Stimulated activated CD8-positive, alpha-beta memory T cell treated with anti-CD3 and anti-CD28 coated beads, Interleukin-4, amount 100 ng/mL, for 1 hour (primary cell): ENCODE data around the gene MOB3B.

Experiments used
- DNase-seq, 2 donors: peaks; one replicate each; pipeline ENCODE4 v3.0.0-alpha.2; 2020; ENCODE audit warnings: low read depth in 2 of 2, low spot score in 1 of 2

Gene MOB3B

GRCh38 chr9:27369591-27369990 is 160.0 kb downstream of the MOB3B start:
- no peak for DNase-seq

- no peak for DNase-seq
Observed at GRCh38 chr9:27368316-27368985, 161.2 kb downstream of the MOB3B start.

GRCh38 chr9:27367921-27368315 is 161.7 kb downstream of the MOB3B start:
- DNase-seq = no peak

GRCh38 chr9:27367175-27367798 is 162.3 kb downstream of the MOB3B start:
- DNase-seq = no peak

DNA sequence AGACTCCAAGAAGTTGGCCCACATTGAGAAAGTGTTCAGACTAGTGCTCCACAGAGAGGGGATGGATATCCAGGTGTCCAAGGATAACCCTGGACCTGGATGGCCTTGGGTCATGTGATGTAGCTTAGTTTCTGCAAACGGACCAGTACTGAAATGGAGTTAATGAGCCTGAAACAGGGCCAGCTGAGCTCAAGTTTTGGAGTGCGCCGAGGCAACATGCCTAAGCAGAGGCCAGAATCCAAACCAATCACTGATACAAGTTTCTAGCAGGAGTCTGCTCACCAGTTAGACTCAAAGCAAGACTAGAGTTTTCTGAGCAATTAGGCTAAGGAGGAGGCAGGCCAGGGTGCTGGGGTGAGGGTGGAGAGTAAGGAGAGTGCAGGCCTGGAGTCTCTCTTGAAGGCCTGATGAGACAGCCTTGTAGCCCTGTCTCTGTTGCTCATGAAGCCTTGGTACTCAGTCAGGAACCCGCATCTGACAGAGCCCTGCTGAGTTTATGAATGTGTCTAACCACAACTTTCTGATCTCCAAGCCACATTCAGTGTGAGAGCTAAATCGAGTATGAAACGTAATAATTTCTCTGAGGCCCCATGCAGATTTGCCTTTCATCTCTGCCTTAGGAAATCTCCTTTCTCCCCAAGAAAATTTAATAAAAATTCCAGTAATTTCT is 163.8 kb downstream of the MOB3B start:
- DNase-seq = no peak

DNA sequence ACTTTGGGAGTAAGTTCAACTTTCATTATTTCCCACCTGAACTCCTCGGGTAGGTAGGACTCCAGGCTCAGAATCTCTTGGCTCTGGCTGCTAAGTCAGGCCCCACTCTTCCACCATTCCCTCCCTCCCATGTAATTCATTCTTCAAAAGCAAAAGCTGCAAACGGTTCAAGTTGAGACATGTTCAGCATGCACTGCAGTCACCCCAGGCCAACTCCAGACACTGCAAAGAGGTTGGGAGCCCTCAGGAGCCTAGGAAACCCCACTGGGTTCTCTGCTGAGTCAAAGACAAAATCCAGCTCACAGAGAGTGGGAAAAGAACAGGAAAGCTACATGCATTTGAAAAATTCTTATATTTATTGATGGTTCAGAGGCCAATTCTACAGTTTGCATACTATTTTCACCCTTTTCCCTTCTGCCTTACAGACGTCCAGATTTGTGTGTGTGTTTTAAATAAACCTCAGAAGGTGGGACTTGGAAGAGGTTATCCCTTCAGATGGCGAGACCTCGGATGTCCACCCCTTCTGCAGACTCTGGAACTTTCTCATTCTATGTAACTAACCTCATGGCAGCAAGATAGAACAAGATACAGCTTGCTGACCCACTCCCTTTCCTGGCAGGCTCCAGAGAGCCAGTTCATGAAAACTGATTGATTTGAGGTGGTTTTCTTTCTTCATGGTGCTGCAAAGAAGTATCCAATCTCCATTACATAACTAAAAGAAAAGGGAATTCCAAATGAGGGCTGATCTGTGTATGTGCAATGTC is 167.0 kb downstream of the MOB3B start:
- no peak for DNase-seq

GRCh38 chr9:27361492-27361891 is 168.1 kb downstream of the MOB3B start:
- DNase-seq = no peak

DNA sequence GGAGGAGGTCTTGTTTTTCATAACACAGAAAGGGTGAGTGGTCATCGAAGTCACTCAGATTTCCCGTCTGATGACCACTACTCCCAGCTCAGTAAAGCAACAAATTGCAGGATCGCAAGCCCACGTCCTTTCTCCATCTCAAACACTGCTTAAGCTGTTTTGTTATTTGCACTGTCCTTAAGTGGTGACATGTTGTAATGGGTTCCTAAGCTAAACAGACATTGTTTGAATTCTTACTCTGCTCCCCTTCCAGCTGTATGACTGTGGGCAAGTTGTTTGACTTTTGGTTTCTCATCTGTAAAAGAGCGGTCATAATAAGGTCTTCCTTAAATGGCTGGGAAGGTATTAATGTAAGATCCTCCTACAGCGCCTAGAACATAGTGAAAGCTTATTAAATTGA is 169.9 kb downstream of the MOB3B start:
- DNase-seq = no peak

- no peak for DNase-seq
Observed at GRCh38 chr9:27358007-27358406, 171.6 kb downstream of the MOB3B start.

DNA sequence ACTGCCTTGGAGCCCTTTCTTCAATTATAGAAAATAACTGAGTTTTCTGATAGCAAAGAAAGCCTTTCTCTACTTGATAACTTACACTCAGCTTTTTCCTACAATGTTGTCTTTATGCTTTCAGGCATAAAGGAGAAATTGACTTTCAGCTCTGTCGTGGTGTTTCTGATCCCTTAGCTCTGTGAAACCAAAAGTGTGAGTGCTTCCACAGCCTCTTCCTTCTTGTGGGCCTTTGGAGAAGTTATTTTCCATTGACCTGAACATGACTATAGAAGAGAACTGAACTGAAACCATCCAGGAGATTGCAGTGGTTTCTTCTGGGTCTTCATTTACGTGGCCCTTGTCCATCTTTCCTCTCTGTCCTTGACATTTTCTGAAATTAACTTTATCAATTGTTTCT is 173.2 kb downstream of the MOB3B start:
- no peak for DNase-seq

DNA sequence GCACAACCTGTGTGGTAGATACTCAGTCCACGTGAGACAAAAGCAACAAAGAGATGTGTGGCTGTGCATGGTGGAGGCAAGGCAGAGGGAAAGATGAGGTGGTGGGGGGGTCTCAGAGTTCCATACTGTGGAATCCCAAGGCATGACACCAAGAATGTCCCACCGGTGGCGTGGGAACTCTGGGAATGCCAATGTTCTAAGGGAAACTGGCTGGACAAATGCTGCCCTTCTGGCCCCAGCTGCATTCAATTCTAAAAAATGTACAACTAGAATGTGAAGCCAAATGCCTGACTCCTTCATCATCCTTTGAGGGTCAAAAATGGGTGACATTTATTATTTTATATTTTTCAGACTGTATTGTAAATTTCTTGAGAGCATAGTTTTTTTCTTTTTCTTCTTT is 174.4 kb downstream of the MOB3B start:
- DNase-seq = no peak

DNA sequence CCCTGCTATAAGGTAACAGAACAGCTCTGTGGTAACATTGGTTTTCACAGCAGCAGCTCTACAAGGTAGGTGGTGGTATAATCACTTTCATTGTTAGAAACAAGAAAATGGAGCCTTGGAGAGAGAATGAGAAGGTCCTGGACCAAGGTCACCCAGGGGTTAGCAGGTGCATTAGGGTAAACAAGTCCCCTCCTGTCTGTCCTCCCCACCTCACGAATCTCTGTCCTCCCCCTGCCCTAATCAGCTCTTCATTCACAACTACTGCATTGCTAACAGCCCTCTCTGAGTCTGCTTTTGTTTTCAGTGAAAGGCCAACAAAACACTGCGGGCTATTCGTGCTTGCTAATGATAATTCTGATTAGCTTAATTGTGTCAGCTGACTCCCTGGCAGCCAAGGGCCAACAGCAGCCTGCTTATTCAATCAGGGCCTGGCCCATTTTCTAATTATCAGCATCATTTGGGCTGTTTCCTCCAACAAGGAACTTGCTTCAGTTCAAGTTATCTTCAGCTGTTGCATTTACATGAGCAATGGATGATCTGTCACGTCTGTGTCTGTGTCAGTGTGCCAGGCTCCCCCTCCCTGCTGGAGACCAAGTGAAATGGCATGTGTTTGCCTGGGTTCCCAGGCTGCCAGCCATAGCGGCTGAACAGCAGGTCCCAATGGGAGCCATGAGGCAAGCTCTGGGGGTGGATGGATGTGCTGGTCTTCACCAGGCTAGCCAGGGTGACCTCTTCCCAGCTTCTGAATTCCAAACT is 176.0 kb downstream of the MOB3B start:
- no peak for DNase-seq

DNA sequence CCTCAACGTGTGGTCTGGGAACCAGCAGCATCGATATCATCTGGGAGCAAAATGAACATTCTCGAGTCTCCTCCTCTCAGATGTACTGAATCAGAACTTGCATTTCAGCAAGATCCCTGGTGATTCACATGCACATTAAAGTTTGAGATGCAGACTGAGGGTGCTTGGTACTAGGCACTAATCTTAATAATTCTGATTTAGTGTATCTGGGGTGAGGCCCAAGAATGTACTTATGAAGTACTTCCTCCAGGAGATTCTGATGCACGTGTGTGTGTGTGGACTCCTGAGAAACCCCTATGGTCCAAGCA is 176.5 kb downstream of the MOB3B start:
- no peak for DNase-seq

- no peak for DNase-seq
Observed at GRCh38 chr9:27352457-27353165, 177.0 kb downstream of the MOB3B start.

GRCh38 chr9:27351438-27351837 is 178.2 kb downstream of the MOB3B start:
- DNase-seq = no peak

DNA sequence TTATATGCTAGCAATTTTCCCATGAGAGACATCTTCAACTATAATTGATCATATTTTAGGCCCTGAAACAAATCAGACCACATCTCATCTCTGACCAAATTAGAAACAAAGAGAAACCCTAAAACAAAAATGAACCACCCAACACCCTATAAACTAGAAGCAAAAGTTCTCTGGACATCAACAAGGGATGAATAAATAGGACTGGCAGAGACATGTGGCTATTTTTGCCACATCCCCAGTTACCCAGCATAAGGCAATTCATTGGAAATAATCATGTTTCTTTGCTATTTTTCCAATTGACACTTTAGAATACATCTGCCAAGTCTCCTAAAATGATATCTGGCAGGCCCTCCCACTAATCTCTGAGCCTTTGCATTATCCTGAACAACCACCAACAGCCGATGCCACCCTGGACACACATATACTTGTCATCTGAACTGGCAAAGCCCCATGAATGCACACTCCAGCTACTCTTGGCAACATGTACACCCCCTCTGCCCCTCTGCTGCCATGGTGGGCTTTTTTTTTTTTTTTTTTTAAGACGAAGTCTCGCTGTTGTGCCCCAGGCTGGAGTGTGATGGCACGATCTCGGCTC is 179.1 kb downstream of the MOB3B start:
- DNase-seq = no peak

- no peak for DNase-seq
Observed at GRCh38 chr9:27349698-27350080, 179.9 kb downstream of the MOB3B start.

DNA sequence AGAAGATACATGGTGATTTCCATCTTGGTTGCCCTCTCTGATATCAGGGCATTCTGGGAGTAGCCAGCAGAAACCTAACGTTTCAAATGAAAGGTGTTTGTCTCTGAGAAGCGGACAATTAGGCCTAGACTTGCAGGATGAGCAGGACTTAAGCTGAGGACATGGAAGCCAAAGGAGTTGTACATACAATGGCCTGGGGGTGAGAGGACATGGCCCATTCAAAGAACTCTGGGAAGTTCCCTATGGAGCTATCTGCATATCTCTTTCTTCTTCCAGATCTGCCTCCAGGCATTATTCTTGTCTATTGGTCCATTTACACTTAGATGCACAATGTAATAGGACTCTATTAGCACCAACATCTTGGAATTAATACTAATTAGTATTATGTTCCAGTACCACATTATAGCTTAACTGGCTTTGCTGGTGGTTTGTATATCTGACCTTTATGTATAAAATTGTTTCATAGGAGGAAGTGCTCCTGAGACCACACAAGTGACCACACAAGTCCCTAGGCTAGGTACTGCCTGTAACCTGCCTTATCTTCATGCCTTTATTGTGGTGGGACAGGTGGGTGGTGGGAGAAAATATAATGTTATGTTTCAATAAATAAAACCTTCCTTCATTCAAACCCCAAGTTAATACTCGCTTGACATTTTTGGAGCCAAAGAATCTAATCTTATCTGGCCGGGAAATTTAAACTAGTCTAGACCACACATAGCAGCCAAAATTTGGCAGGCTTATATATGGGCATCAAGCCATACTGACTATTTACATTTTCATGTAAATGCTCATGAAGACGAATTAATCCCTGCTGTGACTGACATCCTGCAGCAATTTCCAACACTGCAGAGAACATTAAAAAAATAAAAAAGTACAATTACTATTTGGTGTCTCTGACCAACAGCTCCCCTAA is 180.6 kb downstream of the MOB3B start:
- no peak for DNase-seq

GRCh38 chr9:27347889-27348288 is 181.7 kb downstream of the MOB3B start:
- DNase-seq = no peak
